ES-I3 (cell line): ENCODE measurements around the gene ADGRA1.
A peak's percentile ranks its signal among the peaks of the same experiment; 100 is the strongest.

Source experiments
- H3K36me3 ChIP-seq: 2 replicates; pipeline ENCODE4 v1.6.1; 2013; ENCODE audit warnings: mild to moderate bottlenecking, low read length, control low read depth, moderate library complexity; ENCODE audit not compliant: insufficient read depth
- H3K4me1 ChIP-seq: 2 replicates; pipeline ENCODE4 v1.6.1; 2013; ENCODE audit warnings: mild to moderate bottlenecking, control low read depth, low read length; ENCODE audit not compliant: insufficient read depth
- H3K9ac ChIP-seq: 2 replicates; pipeline ENCODE4 v1.6.1; 2013; ENCODE audit warnings: low read depth, mild to moderate bottlenecking, low read length, moderate library complexity
- H3K9me3 ChIP-seq: 2 replicates; pipeline ENCODE4 v1.6.1; 2013; ENCODE audit warnings: mild to moderate bottlenecking, low read length, moderate library complexity; ENCODE audit not compliant: control insufficient read depth, insufficient read depth

The ADGRA1 gene

GRCh38 chr10:133161486-133162109 is 73.9 kb downstream of the ADGRA1 start:
- H3K9ac ChIP-seq: peak overlapping the region; percentile 82; the same call in 1 of the 2 replicates
- H3K9me3 ChIP-seq: no peaks in the 10 kb centered on the region
- H3K4me1 ChIP-seq: peaks cover 23% of the 10 kb centered on the region
- H3K36me3 ChIP-seq: no peaks in the 10 kb centered on the region

DNA sequence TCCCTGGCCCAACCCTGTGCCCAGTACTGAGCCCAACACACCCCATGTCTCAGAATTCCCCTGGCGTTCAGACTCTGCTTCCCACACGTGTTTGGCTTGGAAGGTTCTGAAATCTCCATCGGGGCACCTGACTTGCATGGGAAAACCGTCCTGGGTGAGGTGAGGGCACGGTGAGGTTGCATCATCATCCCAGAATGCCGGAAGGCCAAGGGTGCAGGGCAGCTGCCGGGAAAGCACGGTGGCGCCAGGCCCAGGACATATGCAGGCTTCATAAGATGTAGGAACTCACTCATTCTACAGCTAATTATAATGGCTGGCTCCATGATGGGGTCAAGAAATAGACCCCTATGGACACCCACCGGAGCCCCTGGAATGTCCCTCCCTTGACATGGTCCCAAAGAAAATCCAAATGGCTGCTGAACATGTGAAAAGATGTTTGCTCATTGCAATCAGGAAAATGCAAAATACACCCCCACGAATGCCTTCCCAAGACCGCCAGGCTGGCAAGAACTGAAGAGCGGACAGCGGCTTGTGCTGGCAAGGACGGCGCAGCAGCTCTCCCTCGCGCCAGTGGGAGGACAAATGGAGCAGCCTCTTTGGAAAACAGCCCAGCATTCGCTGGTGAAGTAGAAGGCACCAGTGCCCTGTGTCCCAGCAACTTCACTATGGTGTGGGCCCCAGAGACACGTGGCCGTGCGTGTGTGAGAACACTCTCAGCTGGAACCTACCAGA is 74.6 kb downstream of the ADGRA1 start:
- Histone ChIP-seq H3K9ac (no peak overlapping the region), H3K4me1 (peaks cover 21% of the 10 kb centered on the region), H3K9me3 (no peaks in the 10 kb centered on the region), H3K36me3 (no peaks in the 10 kb centered on the region)

- no peak overlapping the region for H3K9ac ChIP-seq
- no peaks in the 10 kb centered on the region for H3K9me3 ChIP-seq
- 0 out of 2 replicates have a peak, but pooled peaks cover 5% of the 10 kb centered on the region for H3K36me3 ChIP-seq
- peaks cover 13% of the 10 kb centered on the region; the same call in 1 of the 2 replicates for H3K4me1 ChIP-seq
Measured at GRCh38 chr10:133162910-133163856, 75.5 kb downstream of the ADGRA1 start.

DNA sequence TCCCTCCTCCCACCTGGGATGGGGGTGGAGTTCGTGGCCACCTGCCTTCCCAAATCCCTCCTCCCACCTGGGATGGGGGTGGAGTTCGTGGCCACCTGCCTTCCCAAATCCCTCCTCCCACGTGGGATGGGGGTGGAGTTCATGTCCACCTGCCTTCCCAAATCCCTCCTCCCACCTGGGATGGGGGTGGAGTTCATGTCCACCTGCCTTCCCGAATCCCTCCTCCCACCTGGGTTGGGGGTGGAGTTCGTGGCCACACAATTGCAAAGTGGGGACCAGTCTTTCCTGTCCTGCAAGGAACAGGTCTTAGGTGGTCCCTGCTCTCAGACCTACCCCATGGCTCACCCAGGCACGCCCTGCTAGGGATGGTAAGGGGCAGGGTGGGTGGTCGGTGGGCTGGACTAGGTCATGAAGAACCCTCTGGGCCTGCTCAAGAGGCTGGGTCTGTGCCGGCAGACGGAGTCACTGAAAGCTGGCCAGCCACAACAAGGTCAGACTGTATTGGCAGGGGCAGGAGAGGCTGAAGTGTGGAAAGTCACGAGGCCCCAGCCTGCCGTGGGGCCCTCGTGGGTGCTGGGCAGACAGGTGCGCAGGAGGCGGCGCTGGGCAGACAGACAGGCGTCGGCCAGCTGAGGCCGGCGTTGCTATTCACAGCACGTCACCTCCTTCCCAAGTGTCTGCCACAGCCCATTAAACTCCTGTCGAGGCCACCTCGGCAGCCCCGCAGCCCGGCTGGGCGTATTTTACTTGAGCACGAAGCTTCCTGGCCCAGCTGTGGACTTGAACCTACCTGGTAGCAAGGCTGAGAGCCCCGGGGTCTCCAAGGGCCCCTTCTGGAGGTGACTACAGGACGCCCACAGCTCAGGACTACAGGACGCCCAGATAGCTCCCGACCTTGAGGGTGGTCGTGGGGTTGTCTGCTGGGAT is 76.4 kb downstream of the ADGRA1 start:
- H3K4me1 ChIP-seq: peaks cover 5% of the 10 kb centered on the region; the same call in 1 of the 2 replicates
- H3K9me3 ChIP-seq: no peaks in the 10 kb centered on the region
- H3K9ac ChIP-seq: no peak overlapping the region
- 0 out of 2 replicates have a peak, but pooled peaks cover 5% of the 10 kb centered on the region for H3K36me3 ChIP-seq

- Histone ChIP-seq H3K9me3 (no peaks in the 10 kb centered on the region), H3K9ac (no peak overlapping the region), H3K4me1 (peaks cover 3% of the 10 kb centered on the region; the same call in 1 of the 2 replicates), H3K36me3 (0 out of 2 replicates have a peak, but pooled peaks cover 5% of the 10 kb centered on the region)
Measured at GRCh38 chr10:133164816-133165555, 77.3 kb downstream of the ADGRA1 start.

DNA sequence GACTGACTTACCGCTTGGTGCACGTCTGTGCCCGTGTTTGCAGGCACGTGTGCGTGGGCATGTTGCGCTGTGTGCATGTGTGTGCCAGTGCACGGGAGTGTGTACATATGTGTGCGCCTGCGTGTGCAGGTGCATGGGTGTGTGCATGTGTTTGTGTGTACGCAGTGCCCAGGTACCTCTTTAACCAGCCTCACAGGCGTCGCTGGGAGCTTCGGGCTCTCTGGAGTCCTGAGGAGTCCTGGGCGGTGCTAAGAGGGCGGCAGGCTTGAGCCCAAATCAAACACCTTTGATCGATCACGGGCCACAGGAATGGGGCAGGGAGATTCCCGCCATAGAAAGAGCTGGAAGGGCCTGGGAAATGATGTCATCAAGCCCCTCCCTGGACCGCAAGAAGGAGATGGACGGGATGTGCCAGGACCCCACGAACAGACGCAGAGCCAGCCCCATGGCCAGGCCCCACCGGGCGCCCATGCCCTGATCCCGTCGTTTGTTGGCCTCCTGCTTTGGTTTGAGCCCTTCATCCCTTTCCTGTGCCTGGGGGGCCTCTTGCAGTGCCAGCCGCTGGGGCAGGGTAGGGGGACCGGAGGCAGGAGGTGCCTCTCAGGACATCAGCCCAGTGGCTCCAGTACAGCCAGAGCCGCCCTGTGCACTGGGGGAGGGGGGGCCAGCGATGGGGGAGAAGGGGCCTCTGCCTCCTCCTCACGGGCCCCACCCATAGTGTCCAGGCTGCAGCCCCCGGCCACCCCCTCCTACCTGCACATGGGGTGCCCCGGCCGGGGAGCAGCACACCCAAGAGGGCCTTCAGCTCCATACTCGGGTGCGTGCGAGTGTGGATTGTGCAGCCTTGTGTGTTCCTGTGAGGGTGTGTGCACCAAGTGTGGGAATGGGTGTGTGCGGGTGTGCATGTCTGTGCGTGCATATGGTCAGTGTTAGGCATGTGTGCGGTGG is 78.1 kb downstream of the ADGRA1 start:
- H3K4me1 ChIP-seq: peaks cover 3% of the 10 kb centered on the region; the same call in 1 of the 2 replicates
- 0 out of 2 replicates have a peak, but pooled peaks cover 5% of the 10 kb centered on the region for H3K36me3 ChIP-seq
- no peak overlapping the region for H3K9ac ChIP-seq
- H3K9me3 ChIP-seq: no peaks in the 10 kb centered on the region

- H3K9ac ChIP-seq: no peak overlapping the region
- no peaks in the 10 kb centered on the region for H3K9me3 ChIP-seq
- H3K36me3 ChIP-seq: 0 out of 2 replicates have a peak, but pooled peaks cover 5% of the 10 kb centered on the region
- H3K4me1 ChIP-seq: peaks cover 3% of the 10 kb centered on the region; the same call in 1 of the 2 replicates
Measured at GRCh38 chr10:133166504-133166827, 78.7 kb downstream of the ADGRA1 start.

DNA sequence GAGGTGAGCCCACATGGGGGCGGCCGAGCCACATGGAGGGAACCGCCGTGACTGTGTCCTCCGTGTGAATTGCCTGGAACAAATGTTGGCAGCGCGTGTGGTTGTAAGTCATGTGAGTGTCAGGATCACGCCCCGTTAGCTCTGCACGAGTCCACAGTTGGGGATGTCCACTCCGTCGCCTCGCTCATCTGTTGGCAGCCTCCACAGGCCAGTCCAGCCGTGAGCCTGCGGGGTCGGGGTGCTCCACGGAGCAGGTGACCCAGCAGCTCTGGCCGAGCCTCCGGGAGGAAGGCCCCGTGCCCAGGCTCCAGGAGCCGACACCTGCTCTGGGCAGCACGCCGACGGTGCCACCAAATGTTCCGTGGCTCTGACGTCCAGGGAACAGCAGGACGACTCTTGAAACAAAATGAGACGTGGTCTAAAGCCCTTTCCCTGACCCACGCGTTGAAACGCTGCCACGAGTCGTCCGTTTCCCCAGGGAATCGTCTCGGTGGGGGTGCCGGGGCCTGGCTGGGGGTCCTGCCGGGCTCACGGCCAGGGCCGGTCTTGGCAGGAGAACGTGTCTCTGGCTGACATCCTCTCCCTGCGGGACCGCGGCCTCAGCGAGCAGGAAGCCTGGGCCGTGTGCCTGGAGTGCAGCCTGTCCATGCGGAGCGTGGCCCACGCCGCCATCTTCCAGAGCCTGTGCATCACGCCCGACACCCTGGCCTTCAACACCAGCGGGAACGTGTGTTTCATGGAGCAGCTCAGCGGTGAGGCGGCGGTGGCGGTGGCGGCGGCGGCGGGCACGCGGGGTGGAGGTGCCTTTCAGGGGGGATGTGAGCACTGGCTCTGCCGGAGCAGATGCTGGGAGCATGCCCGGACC is 79.3 kb downstream of the ADGRA1 start:
- Histone ChIP-seq H3K4me1 (peaks cover 1% of the 10 kb centered on the region; the same call in 1 of the 2 replicates), H3K9ac (no peak overlapping the region), H3K9me3 (no peaks in the 10 kb centered on the region), H3K36me3 (0 out of 2 replicates have a peak, but pooled peaks cover 5% of the 10 kb centered on the region)

DNA sequence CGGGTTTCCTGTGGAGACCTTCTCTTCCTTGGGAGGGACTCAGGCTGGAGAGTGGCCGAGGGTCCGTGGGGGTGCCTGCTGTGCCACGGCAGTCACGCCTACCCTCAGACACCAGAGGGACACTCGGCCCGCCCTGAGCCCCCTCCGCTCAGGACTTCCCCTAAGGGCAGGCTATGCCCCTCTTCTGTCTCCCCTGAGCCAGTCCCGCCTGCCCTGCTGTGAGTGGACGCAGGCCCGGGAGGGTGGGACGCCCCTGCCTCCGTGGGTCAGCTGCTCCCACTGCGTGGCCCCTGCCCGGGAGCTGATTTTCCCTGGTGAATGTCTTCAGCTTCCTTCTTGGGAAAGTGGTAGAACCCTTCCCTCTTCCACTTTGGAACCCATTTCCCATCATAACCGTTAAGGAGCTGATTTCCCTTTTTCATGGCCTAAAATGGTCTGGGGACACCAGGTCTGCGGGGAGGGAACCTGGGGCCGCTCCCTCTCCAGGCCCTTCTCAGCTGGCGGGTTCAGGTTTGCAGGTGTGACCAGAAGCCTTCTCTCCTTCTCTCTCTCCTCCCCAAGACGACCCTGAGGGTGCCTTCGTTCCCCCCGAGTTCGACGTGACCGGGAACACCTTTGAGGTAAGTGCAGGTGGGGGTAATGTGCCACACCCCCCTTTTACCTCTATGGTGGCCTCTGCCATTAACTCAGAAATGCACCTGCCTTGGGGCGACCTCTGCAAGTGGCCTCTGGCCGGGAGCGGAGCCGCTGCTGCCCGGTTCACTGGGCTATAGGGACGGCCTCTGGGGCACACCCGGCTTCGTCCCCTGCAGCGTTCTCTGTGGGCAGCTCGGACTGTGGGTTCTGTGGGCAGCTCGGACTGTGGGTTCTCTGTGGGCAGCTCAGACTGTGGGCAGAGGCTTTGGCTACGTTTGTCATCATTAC is 80.2 kb downstream of the ADGRA1 start:
- Histone ChIP-seq H3K9me3 (no peaks in the 10 kb centered on the region), H3K4me1 (no peaks in the 10 kb centered on the region; the same call in 1 of the 2 replicates), H3K36me3 (0 out of 2 replicates have a peak, but pooled peaks cover 5% of the 10 kb centered on the region), H3K9ac (no peak overlapping the region)

GRCh38 chr10:133168617-133169031 is 80.9 kb downstream of the ADGRA1 start:
- no peaks in the 10 kb centered on the region for H3K9me3 ChIP-seq

More at GRCh38 chr10:133168617-133169031, 80.9 kb downstream of the ADGRA1 start:
- Histone ChIP-seq H3K4me1 (no peaks in the 10 kb centered on the region; the same call in 1 of the 2 replicates), H3K9ac (no peak overlapping the region), H3K36me3 (0 out of 2 replicates have a peak, but pooled peaks cover 5% of the 10 kb centered on the region)
